H1 (cell line): ENCODE measurements around the gene CAMK2A. TPM values are rescaled to one million over a fixed set of nuclear protein-coding genes. Genes with fewer than 3 reads are reported as not detected.

Experiments
- ASH2L ChIP-seq: fragments of 200-600, 300-600 bp; sonication (generic); IDR thresholded peaks from one replicate; pipeline ENCODE4 v1.7.1; 2017; ENCODE audit warnings: low read length
- CTBP2 ChIP-seq: IDR thresholded peaks from 2 replicates; pipeline ENCODE4 v1.7.0; 2011; ENCODE audit warnings: borderline replicate concordance, mild to moderate bottlenecking, moderate library complexity, mixed read lengths, low read length; ENCODE audit not compliant: insufficient read depth, insufficient read length
- CTCF ChIP-seq, 3 experiments: IDR thresholded peaks; 1 replicate in 2 of 3; 2 replicates in 1 of 3; pipeline versions ENCODE4 v1.5.1 to v1.6.1; 2011; ENCODE audit warnings: low read length in 3 of 3, mild to moderate bottlenecking in 3 of 3, inconsistent platforms in 2 of 3, low read depth in 1 of 3, moderate library complexity in 1 of 3; ENCODE audit not compliant: insufficient read depth in 1 of 3; ENCODE audit errors: control extremely low read depth in 1 of 3
- EZH2 ChIP-seq: fragments of 200-600 bp; sonication (generic); IDR thresholded peaks from 2 replicates; pipeline ENCODE4 v1.7.1; 2012; ENCODE audit warnings: low read depth, mild to moderate bottlenecking, moderate library complexity, low read length, inconsistent platforms; ENCODE audit not compliant: severe bottlenecking
- GABPA ChIP-seq: IDR thresholded peaks from 2 replicates; pipeline ENCODE4 v1.6.1; 2011; ENCODE audit warnings: mild to moderate bottlenecking, low read length, moderate library complexity, borderline replicate concordance; ENCODE audit not compliant: insufficient read depth
- HDAC2 ChIP-seq, 2 experiments: fragments of 300-600 bp in 1 of 2; sonication (generic) in 1 of 2; IDR thresholded peaks; 2 replicates each; pipeline ENCODE4 v1.6.1; 2011 to 2012; ENCODE audit warnings: low read depth in 2 of 2, low read length in 2 of 2, mild to moderate bottlenecking in 2 of 2, moderate library complexity in 2 of 2, borderline replicate concordance in 1 of 2, inconsistent platforms in 1 of 2
- MAX ChIP-seq: IDR thresholded peaks from 2 replicates; pipeline ENCODE4 v1.6.1; 2012; ENCODE audit warnings: inconsistent platforms
- RAD21 ChIP-seq, 2 experiments: IDR thresholded peaks in 1 of 2; conservative IDR thresholded peaks in 1 of 2; 2 replicates each; pipeline ENCODE4 v1.6.1; 2011; ENCODE audit warnings: low read depth in 2 of 2, low read length in 2 of 2, improper control_type of control experiment in 1 of 2, inconsistent platforms in 1 of 2, mild to moderate bottlenecking in 1 of 2, moderate library complexity in 1 of 2
- SAP30 ChIP-seq: fragments of 300-600 bp; sonication (generic); IDR thresholded peaks from 2 replicates; pipeline ENCODE4 v1.7.1; 2012; ENCODE audit warnings: low read length, moderate library complexity, mild to moderate bottlenecking, inconsistent platforms; ENCODE audit not compliant: insufficient read depth, insufficient replicate concordance
- SP1 ChIP-seq: IDR thresholded peaks from 2 replicates; pipeline ENCODE4 v1.6.1; 2011; ENCODE audit warnings: low read depth, low read length
- polyA plus RNA-seq, 7 experiments: library from polyadenylated mRNA; depleted of rRNA in 3 of 7; stranded (reverse) in 5 of 7; unstranded in 2 of 7; fragments of >200 nt in 5 of 7; fragments of 200-250 nt in 2 of 7; gene quantifications; 1 replicate in 5 of 7; 2 replicates in 1 of 7; 4 replicates in 1 of 7; pipeline versions ENCODE4 v1.2.1 to v1.2.3, GENCODE V29; 2011 to 2013; ENCODE audit warnings: missing spikeins in 2 of 7, mixed read lengths in 2 of 7
- total RNA-seq: library from RNA; stranded (reverse); fragmentation: NEBNext Ultra II Directional; extraction: Animal tissue kit (Norgen Biotek cat#: 25700); gene quantifications from 2 replicates; pipeline ENCODE4 v1.2.1, GENCODE V29; 2021

CAMK2A gene
- total and polyA plus RNA-seq, 2 of the 8 experiments (the other 6 are each of a cell fraction or from before 2014, with no cell fraction given) = 0.20 to 0.28 TPM

- peak in 2 of 3 experiments; percentile 33 to 50; a peak in 3 of 4 replicates for TF ChIP-seq CTCF (IDR thresholded peaks at IDR 0.05; ENCODE audit: control extremely low read depth in 1 of 3, insufficient read depth in 1 of 3, low read depth in 1 of 3, low read length in 3 of 3)
- peak; percentile 35; the same call in 1 of the 2 replicates for TF ChIP-seq MAX
- peak; percentile 39 for TF ChIP-seq EZH2
- peak in 1 of 2 experiments; percentile 8; a peak in 1 of 4 replicates for TF ChIP-seq RAD21 (IDR thresholded peaks at IDR 0.05 in 1 of 2, conservative IDR thresholded peaks at IDR 0.05 in 1 of 2; ENCODE audit: low read depth in 2 of 2, low read length in 2 of 2)
- TF ChIP-seq ASH2L = peak; percentile 94
- peak in 1 of 2 experiments; percentile 25; a peak in 1 of 4 replicates for TF ChIP-seq HDAC2 (IDR thresholded peaks at IDR 0.05; ENCODE audit: borderline replicate concordance in 1 of 2, low read depth in 2 of 2, low read length in 2 of 2)
- TF ChIP-seq SAP30 = no peak
- TF ChIP-seq GABPA = peak; percentile 35; the same call in 1 of the 2 replicates
- TF ChIP-seq CTBP2 = no peak
- TF ChIP-seq SP1 = 0 out of 2 replicates have a peak, but pooled peaks have one; percentile 16
- TF ChIP-seq, all 59 proteins: peak for 13
These were observed 12.9 kb upstream of the CAMK2A start, which contains the start of gene ARSI (continued) for GRCh38 chr5:150302301-150303069.
